ENCODE measurements around the gene TMEM200B. TPM values are rescaled to one million over a fixed set of nuclear protein-coding genes. Genes with fewer than 3 reads are reported as not detected.
"Not testable (repeated sequence)": the region's sequence is repeated elsewhere in the genome, so short reads cannot be mapped to it uniquely, and the experiment has no call there.

Gene TMEM200B
- polyA plus RNA-seq, 1 experiment, result 10.5 TPM

DNA sequence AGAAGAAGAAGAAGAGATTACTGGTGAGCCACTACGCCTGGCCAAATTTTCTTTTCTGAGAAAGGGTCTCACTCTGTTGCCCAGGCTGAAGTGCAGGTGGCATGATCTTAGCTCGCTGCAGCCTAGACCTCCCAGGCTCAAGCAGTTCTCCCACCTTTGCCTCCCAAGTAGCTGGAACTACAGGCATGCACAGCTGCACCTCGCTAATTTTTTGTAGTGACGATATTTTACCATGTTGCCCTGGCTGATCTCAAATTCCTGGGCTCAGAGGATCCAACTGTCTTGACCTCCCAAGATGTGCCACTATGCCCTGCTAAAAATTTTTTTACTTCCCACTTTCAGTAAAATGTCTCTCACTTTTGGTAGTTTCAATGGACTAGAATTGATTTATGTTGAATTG is 24.4 kb downstream of the TMEM200B start:
- Histone ChIP-seq H3K27me3 (ENCODE audit: control insufficient read depth, insufficient read depth, low read length) (no peaks in the 10 kb centered on the region), H3K27ac (ENCODE audit: low read depth, low read length) (no peak overlapping the region), H3K9me3 (ENCODE audit: control insufficient read depth, insufficient read depth, low read length) (no peaks in the 10 kb centered on the region), H3K4me3 (ENCODE audit: low read depth, low read length) (no peak overlapping the region)
- TF ChIP-seq, protein P1, sequence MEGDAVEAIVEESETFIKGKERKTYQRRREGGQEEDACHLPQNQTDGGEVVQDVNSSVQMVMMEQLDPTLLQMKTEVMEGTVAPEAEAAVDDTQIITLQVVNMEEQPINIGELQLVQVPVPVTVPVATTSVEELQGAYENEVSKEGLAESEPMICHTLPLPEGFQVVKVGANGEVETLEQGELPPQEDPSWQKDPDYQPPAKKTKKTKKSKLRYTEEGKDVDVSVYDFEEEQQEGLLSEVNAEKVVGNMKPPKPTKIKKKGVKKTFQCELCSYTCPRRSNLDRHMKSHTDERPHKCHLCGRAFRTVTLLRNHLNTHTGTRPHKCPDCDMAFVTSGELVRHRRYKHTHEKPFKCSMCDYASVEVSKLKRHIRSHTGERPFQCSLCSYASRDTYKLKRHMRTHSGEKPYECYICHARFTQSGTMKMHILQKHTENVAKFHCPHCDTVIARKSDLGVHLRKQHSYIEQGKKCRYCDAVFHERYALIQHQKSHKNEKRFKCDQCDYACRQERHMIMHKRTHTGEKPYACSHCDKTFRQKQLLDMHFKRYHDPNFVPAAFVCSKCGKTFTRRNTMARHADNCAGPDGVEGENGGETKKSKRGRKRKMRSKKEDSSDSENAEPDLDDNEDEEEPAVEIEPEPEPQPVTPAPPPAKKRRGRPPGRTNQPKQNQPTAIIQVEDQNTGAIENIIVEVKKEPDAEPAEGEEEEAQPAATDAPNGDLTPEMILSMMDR (IDR thresholded peaks at IDR 0.05; ENCODE audit: low read depth, low read length), result no peak
- POLR2A ChIA-PET, result no interaction called here
- CTCF ChIA-PET, result no interaction called here
- DNase-seq (ENCODE audit: low read depth, low spot score), result no peak

DNA sequence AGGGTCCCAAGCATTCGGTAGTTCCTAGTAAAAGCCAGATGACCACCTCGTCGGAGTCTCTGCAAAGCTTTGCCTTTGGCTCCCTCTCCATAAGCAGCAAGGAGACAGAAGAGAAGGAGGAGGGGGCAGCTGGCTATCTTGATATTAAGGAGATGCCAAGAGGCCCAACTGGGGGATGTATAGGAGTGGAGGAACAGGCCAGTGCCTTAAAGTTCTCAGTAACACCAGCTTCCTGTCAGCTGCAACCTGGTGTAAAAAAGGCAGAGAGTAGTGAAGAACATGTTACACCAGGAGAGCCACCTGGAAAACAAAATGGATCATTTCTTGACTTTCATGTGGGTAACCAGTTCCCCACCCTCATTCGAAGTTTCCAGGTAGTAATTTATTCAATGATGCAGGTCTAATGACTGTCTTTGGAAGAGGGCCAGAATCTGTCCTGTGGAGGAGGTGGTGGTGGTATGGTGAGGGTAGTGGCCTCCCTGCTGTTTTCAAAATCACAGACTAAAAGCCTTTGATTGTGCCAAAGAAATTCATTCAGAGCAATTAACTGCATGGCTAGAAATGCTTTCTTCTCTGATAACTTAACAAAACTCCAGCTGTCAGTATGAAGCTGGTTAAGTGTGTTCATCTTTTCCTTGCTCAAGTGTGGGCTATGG is 27.3 kb downstream of the TMEM200B start:
- Histone ChIP-seq H3K27me3 (ENCODE audit: control insufficient read depth, insufficient read depth, low read length) (no peaks in the 10 kb centered on the region), H3K27ac (ENCODE audit: low read depth, low read length) (no peak overlapping the region), H3K9me3 (ENCODE audit: control insufficient read depth, insufficient read depth, low read length) (no peaks in the 10 kb centered on the region), H3K4me3 (ENCODE audit: low read depth, low read length) (no peak overlapping the region)
- POLR2A ChIA-PET, result no interaction called here
- CTCF ChIA-PET, result interaction anchor here (0.6 to 1.1 kb wide), 3 partner anchors 8 to 304 kb away, joined by 3 to 7 read pairs (median 4); no protein-coding TSS in a partner anchor
- DNase-seq (ENCODE audit: low read depth, low spot score), result no peak
- TF ChIP-seq, protein P1 (IDR thresholded peaks at IDR 0.05; ENCODE audit: low read depth, low read length), result no peak

- CTCF ChIA-PET, result no interaction called here
Measured at GRCh38 chr1:29094954-29095353, 28.7 kb downstream of the TMEM200B start.

DNA sequence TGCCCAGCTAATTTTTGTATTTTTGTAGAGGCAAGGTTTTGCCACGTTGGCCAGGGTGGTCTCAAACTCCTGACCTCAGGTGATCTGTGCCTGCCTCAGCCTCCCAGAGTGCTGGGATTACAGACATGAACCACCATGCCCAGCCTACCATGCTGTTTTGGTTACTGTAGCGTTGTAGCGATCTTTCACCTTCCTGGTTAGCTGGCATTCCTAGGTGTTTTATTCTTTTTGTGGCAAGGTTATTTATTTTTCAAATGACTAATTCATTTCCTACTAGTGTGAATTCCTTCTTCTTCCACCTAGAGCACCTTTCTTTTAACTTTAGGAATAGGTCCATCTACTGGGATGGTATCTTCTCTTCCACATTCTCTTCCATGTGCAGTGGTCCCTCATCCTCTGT is 29.3 kb downstream of the TMEM200B start:
- no peak overlapping the region for H3K27ac ChIP-seq (ENCODE audit: low read depth, low read length)
- TF ChIP-seq, protein P1 (IDR thresholded peaks at IDR 0.05; ENCODE audit: low read depth, low read length), result no peak
- no peak overlapping the region for H3K4me3 ChIP-seq (ENCODE audit: low read depth, low read length)
- POLR2A ChIA-PET, result no interaction called here
- no peaks in the 10 kb centered on the region for H3K9me3 ChIP-seq (ENCODE audit: control insufficient read depth, insufficient read depth, low read length)
- H3K27me3 ChIP-seq (ENCODE audit: control insufficient read depth, insufficient read depth, low read length), result no peaks in the 10 kb centered on the region
- CTCF ChIA-PET, result no interaction called here
- no peak for DNase-seq (ENCODE audit: low read depth, low spot score)

More at GRCh38 chr1:29094954-29095353, 28.7 kb downstream of the TMEM200B start:
- Histone ChIP-seq H3K4me3 (ENCODE audit: low read depth, low read length) (no peak overlapping the region), H3K27me3 (ENCODE audit: control insufficient read depth, insufficient read depth, low read length) (no peaks in the 10 kb centered on the region), H3K27ac (ENCODE audit: low read depth, low read length) (no peak overlapping the region), H3K9me3 (ENCODE audit: control insufficient read depth, insufficient read depth, low read length) (no peaks in the 10 kb centered on the region)
- TF ChIP-seq, protein P1 (IDR thresholded peaks at IDR 0.05; ENCODE audit: low read depth, low read length), result no peak
- no peak for DNase-seq (ENCODE audit: low read depth, low spot score)
- POLR2A ChIA-PET, result no interaction called here

DNA sequence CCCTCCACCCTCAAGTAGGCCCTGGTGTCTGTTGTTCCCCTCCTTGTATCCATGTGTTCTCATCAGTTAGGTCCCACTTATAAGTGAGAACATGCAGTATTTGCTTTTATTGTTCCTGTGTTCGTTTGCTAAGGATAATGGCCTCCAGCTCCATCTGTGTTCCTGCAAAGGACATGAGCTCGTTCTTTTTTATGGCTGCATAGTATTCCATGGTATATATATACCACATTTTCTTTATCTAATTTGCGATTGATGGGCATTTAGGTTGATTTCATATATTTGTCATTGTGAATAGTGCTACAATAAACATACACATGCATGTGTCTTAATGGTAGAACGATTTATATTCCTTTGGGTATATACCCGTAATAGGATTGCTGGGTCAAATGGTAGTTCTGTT is 31.0 kb downstream of the TMEM200B start:
- H3K27me3 ChIP-seq (ENCODE audit: control insufficient read depth, insufficient read depth, low read length); H3K4me3 ChIP-seq (ENCODE audit: low read depth, low read length); H3K27ac ChIP-seq (ENCODE audit: low read depth, low read length); H3K9me3 ChIP-seq (ENCODE audit: control insufficient read depth, insufficient read depth, low read length); POLR2A ChIA-PET; DNase-seq (ENCODE audit: low read depth, low spot score); CTCF ChIA-PET: not testable (repeated sequence)
